Neural cell (in vitro differentiated cells): Measurements from ENCODE around the gene SLC25A26.

Experiments used
- CTCF ChIP-seq: fragments of 450-650 bp; IDR thresholded peaks from 2 replicates; pipeline ENCODE4 v1.5.1; 2014; ENCODE audit warnings: antibody characterized with exemption, mild to moderate bottlenecking, moderate library complexity; ENCODE audit not compliant: poor library complexity, severe bottlenecking
- EP300 ChIP-seq: fragments of 450-650 bp; conservative IDR thresholded peaks from 2 replicates; pipeline ENCODE4 v1.6.1; 2014; ENCODE audit warnings: antibody characterized with exemption, mild to moderate bottlenecking, moderate library complexity; ENCODE audit not compliant: poor library complexity, severe bottlenecking
- EZH2 ChIP-seq: fragments of 200-600, 300-800 bp; shearing (Covaris generic), sonication (generic); IDR thresholded peaks from 2 replicates; pipeline ENCODE4 v1.6.1; 2014; ENCODE audit warnings: antibody characterized with exemption, low read length, borderline replicate concordance, mild to moderate bottlenecking; ENCODE audit not compliant: insufficient read depth, poor library complexity, severe bottlenecking
- POLR2AphosphoS5 ChIP-seq: IDR thresholded peaks from 2 replicates; pipeline ENCODE4 v1.6.1; 2012
- RAD21 ChIP-seq: fragments of 450-650 bp; conservative IDR thresholded peaks from 2 replicates; pipeline ENCODE4 v1.6.1; 2014; ENCODE audit warnings: antibody characterized with exemption, mild to moderate bottlenecking, moderate library complexity
- REST ChIP-seq: IDR thresholded peaks from 2 replicates; pipeline ENCODE4 v1.6.1; 2012; ENCODE audit warnings: borderline replicate concordance
- TAF1 ChIP-seq: IDR thresholded peaks from 2 replicates; pipeline ENCODE4 v1.6.1; 2012; ENCODE audit warnings: low read depth

GRCh38 chr3:66404197-66404596 is 183.4 kb downstream of the SLC25A26 start:
- no peak for TF ChIP-seq CTCF
- TF ChIP-seq RAD21: no peak
- no peak for TF ChIP-seq EP300
- TF ChIP-seq POLR2AphosphoS5: no peak
- TF ChIP-seq EZH2: no peak
- TF ChIP-seq TAF1: no peak
- TF ChIP-seq REST: no peak
